M059J (cell line): Measurements from ENCODE around the gene B3GALNT2. TPM values are rescaled to one million over a fixed set of nuclear protein-coding genes. Genes with fewer than 3 reads are reported as not detected.

Source experiments
- DNase-seq: peaks from one replicate; pipeline ENCODE4 v3.0.0-alpha.2; 2012; ENCODE audit warnings: low read depth
- total RNA-seq: library from RNA; depleted of rRNA; stranded (reverse); fragments of >200 nt; shearing (Covaris generic); gene quantifications from 2 replicates; pipeline ENCODE4 v1.2.3, GENCODE V29; 2014

Gene B3GALNT2
- total RNA-seq, 1 experiment from 2014 or later, result 31.3 TPM

GRCh38 chr1:235455097-235455496 is 49.2 kb downstream of the B3GALNT2 start:
- no peak for DNase-seq

GRCh38 chr1:235454021-235454420 is 50.2 kb downstream of the B3GALNT2 start:
- DNase-seq, result no peak

GRCh38 chr1:235450886-235451483 is 53.3 kb downstream of the B3GALNT2 start:
- no peak for DNase-seq

GRCh38 chr1:235450433-235450832 is 53.8 kb downstream of the B3GALNT2 start:
- DNase-seq, result no peak

- DNase-seq, result no peak
Measured at GRCh38 chr1:235448616-235449015, 55.6 kb downstream of the B3GALNT2 start.

GRCh38 chr1:235442788-235443429 is 61.3 kb downstream of the B3GALNT2 start:
- peak; percentile 82 for DNase-seq

- no peak for DNase-seq
Measured at GRCh38 chr1:235441159-235441685, 63.0 kb downstream of the B3GALNT2 start.

GRCh38 chr1:235434001-235434400 is 70.3 kb downstream of the B3GALNT2 start:
- no peak for DNase-seq

- no peak for DNase-seq
Measured at GRCh38 chr1:235430991-235431390, 73.3 kb downstream of the B3GALNT2 start.

GRCh38 chr1:235429143-235429542 is 75.1 kb downstream of the B3GALNT2 start:
- peak; percentile 25 for DNase-seq

- DNase-seq, result no peak
Measured at GRCh38 chr1:235427447-235427846, 76.8 kb downstream of the B3GALNT2 start.

- DNase-seq, result no peak
Measured at GRCh38 chr1:235426680-235427079, 77.6 kb downstream of the B3GALNT2 start.

GRCh38 chr1:235426143-235426542 is 78.1 kb downstream of the B3GALNT2 start:
- no peak for DNase-seq

GRCh38 chr1:235425357-235425756 is 78.9 kb downstream of the B3GALNT2 start:
- DNase-seq, result no peak

- no peak for DNase-seq
Measured at GRCh38 chr1:235424092-235424491, 80.2 kb downstream of the B3GALNT2 start.

- no peak for DNase-seq
Measured at GRCh38 chr1:235423214-235423652, 81.0 kb downstream of the B3GALNT2 start.

- no peak for DNase-seq
Measured at GRCh38 chr1:235421751-235422150, 82.5 kb downstream of the B3GALNT2 start.

- DNase-seq, result peak; percentile 75
Measured at GRCh38 chr1:235417086-235417697, 87.1 kb downstream of the B3GALNT2 start.

GRCh38 chr1:235416662-235417049 is 87.6 kb downstream of the B3GALNT2 start:
- DNase-seq, result peak; percentile 61

- peak; percentile 80 for DNase-seq
Measured at GRCh38 chr1:235415008-235415904, 89.0 kb downstream of the B3GALNT2 start.
